ENCODE data around the gene SOCS2.

DNA sequence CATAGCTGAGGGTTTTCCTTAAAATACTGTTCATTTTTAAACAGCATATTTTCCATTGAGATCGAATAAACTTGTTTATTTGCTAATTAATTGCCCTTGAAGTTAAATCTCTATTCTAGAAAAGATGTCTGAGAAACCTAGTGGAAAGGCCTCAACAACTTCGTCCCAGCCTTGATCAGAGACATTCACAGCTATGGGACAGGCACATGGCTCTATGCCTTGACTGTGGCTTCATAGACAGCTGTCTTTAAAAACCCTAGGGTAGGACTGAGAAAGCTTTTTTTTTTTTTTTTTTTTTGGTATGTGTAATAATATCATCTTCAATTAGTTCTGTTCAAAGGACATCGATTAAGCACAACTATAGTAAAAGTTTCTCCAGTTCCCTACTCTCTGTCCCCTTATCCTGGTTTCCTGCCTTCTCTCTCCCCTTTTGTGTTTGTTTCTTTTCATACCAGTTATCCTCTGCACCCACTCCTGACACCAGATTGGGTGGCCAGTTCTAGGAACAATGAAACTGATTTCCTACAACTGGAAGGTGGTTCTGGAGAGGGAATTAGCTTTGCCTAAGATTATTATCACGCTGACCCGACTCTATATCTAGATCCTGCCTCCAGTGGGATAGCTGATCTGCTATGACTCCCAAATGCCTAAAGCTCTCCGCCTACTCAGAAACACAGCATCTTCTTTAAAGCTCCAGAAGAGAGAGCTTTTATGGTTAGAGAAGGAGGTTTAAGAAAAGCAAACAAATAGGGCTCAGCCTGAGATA lies 20.3 kb downstream of the SOCS2 start:
- TF ChIP-seq, protein P1, sequence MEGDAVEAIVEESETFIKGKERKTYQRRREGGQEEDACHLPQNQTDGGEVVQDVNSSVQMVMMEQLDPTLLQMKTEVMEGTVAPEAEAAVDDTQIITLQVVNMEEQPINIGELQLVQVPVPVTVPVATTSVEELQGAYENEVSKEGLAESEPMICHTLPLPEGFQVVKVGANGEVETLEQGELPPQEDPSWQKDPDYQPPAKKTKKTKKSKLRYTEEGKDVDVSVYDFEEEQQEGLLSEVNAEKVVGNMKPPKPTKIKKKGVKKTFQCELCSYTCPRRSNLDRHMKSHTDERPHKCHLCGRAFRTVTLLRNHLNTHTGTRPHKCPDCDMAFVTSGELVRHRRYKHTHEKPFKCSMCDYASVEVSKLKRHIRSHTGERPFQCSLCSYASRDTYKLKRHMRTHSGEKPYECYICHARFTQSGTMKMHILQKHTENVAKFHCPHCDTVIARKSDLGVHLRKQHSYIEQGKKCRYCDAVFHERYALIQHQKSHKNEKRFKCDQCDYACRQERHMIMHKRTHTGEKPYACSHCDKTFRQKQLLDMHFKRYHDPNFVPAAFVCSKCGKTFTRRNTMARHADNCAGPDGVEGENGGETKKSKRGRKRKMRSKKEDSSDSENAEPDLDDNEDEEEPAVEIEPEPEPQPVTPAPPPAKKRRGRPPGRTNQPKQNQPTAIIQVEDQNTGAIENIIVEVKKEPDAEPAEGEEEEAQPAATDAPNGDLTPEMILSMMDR (IDR thresholded peaks at IDR 0.05) = no peak
- TF ChIP-seq POLR2A (IDR thresholded peaks at IDR 0.05; ENCODE audit: low read depth) = no peak
